Left ventricle myocardium inferior (tissue), 1 donor: ENCODE measurements around the gene HAUS7. TPM values are rescaled to one million over a fixed set of nuclear protein-coding genes. Genes with fewer than 3 reads are reported as not detected.

Experiments
- DNase-seq: peaks from one replicate; pipeline ENCODE4 v3.0.0-alpha.2; 2020
- H3K27ac ChIP-seq: fragments of 200-600 bp; replicated peaks from 2 replicates; pipeline ENCODE4 v1.8.0; 2021
- H3K27me3 ChIP-seq: fragments of 200-600 bp; 2 replicates; pipeline ENCODE4 v1.8.0; 2021; ENCODE audit warnings: low read depth
- H3K36me3 ChIP-seq: fragments of 200-600 bp; 2 replicates; pipeline ENCODE4 v1.8.0; 2021
- H3K4me1 ChIP-seq: fragments of 200-600 bp; 2 replicates; pipeline ENCODE4 v1.8.0; 2021
- H3K4me3 ChIP-seq: fragments of 200-600 bp; 2 replicates; pipeline ENCODE4 v1.8.0; 2021; ENCODE audit warnings: mild to moderate bottlenecking, moderate library complexity
- H3K9me3 ChIP-seq: fragments of 200-600 bp; replicated peaks from 2 replicates; pipeline ENCODE4 v1.8.0; 2021
- intact Hi-C: fragments of 100-400 bp; cut with micrococcal nuclease; formaldehyde crosslinking; loops from one replicate; pipeline ENCODE4 v1.11.0; 2022
- total RNA-seq: library from RNA; stranded (reverse); fragmentation: NEBNext Ultra II Directional; extraction: Animal tissue kit (Norgen Biotek cat#: 25700); gene quantifications from one replicate; pipeline ENCODE4 v1.2.1, GENCODE V29; 2021
- TF ChIP-seq, protein P1 (sequence below): fragments of 200-600 bp; IDR thresholded peaks from 2 replicates; pipeline ENCODE4 v1.8.0; 2021; ENCODE audit warnings: antibody characterized with exemption, mild to moderate bottlenecking, borderline replicate concordance
- donor health status: DM: no; HTN: yes; CAD: no; lungs with severe emphysema.

Gene HAUS7
- total RNA-seq, 1 donor from 2014 or later, result 17.0 TPM

DNA sequence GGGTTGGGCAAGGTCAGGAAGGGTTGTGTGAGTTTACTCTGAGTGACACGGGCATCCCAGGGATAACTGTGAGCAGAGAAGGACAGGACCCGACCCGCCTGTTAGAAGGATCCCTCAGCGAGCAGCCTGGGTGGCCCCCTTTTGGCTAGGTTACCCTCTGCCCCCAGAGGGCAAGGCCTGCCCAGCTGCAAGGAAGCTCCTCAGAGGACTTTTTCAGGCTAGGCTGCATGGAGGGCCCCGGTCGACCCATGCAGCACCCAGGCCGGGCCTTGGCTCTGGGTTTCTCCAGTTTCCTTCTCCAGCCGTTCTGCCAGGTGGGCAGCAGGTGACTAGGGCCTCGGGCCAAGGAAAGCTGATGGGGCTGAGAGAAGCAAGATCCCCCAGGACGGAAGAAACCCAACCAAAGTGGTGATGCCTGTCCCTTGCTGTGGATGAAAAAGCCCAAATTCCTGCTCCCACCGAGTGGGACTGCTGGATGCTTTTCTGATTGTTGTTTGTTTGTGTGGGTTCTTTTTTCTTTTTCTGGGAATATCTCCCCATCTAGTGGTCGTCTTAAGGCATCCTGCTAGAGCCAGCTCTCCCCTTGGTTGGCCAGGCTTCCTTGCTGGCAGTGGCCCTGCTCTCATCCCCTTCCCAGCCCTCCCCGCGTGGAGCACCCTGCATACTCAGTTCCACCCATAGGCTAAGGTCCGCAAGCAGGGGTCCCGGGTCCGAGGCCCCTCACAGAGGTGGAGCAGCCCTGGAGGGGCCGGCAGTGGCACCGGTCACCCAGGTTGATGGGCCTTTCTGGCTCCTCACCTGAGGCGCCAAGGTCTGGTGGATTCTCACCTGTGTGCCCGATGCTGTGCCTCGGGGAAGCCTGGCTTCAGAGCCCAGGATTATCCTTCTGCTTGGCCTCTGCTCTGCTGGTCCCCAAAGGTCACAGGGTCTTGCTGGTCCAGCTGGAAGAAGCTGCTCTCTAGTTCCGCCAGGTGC is 57.3 kb downstream of the HAUS7 start:
- Histone ChIP-seq H3K4me3 (peak overlapping the region; percentile 68), H3K9me3 (no peaks in the 10 kb centered on the region)
- intact Hi-C loops, result no loop called here

DNA sequence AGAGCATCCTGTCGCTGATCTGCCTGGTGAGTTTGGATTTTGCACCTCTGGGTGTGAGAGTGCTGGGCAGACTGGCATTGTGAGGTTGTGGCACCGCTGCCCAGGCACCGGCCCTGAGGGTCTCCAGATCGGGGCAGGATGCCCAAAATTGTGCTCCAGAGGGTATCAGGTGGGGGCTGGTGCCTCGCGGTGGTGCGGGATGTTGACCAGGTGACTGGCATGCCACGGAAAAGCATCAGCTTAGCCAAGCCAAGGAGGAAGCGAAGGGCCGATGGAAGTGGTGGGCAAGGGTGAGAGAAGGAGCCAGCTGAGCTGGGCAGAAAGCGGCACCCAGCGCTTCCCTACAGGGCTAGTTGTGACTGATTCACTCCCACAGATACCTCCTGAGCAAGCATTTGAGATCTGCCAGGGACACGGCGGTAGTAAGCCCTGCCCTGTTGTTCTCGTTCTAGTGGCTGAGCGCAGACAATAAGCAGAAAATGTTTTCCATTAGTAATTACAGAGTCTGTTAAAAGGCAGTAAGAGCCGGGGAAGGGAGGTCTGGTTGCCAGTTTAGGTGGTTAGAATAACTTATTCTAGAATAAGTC is 58.3 kb downstream of the HAUS7 start:
- DNase-seq, result no peak
- intact Hi-C loops, result no loop called here
- H3K4me1 ChIP-seq, result peaks cover 5% of the 10 kb centered on the region

More for the DNA sequence above, 57.3 kb downstream of the HAUS7 start:
- Histone ChIP-seq H3K27me3 (peaks cover 8% of the 10 kb centered on the region), H3K27ac (no peak overlapping the region), H3K36me3 (no peaks in the 10 kb centered on the region), H3K4me1 (peaks cover 5% of the 10 kb centered on the region)
- no peak for DNase-seq
- TF ChIP-seq, protein P1, sequence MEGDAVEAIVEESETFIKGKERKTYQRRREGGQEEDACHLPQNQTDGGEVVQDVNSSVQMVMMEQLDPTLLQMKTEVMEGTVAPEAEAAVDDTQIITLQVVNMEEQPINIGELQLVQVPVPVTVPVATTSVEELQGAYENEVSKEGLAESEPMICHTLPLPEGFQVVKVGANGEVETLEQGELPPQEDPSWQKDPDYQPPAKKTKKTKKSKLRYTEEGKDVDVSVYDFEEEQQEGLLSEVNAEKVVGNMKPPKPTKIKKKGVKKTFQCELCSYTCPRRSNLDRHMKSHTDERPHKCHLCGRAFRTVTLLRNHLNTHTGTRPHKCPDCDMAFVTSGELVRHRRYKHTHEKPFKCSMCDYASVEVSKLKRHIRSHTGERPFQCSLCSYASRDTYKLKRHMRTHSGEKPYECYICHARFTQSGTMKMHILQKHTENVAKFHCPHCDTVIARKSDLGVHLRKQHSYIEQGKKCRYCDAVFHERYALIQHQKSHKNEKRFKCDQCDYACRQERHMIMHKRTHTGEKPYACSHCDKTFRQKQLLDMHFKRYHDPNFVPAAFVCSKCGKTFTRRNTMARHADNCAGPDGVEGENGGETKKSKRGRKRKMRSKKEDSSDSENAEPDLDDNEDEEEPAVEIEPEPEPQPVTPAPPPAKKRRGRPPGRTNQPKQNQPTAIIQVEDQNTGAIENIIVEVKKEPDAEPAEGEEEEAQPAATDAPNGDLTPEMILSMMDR, result no peak

DNA sequence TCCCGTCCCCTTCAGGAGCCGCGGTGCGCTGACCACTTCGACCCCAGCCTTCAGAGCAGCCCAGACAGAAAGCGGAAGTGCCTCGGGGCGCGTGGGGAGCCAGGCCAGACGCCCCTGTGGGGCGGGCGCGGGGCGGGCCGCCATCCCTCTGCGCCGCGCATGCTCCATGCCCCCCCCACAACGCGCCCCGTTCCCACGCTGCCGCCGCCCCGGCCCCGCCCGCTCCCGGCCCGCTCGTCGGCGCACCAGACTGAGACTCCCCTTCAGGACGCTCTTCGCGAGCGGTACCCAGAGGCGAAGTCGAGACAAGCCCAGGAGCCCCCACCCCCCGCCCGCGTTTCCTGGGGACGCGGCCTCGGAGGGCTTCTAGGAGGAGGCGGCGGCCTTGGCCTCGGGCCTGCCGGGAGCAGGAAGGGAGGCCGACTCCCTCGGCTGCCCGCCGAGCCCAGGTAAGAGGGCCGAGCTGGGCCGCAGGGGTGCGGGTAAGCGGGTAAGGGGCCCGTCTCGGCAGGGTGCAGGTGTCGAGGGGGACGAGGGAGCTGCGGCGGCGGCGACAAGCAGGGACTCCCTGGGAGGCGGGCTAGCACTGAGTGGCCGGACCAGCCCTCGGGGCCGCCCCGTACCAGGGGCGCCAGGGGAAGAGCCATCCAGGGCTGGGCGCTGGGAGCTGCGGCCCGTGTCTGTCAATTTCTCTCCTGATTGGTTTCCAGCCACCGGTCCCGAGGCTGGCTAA is 59.0 kb downstream of the HAUS7 start, which contains the start of gene ZFP92:
Gene ZFP92 (plus strand): TSS at position 218 of the 733 bp plus-strand sequence. CDS start 6,851 bp downstream, outside the sequence.
- Histone ChIP-seq H3K36me3 (no peaks in the 10 kb centered on the region), H3K27ac (peak within 1 kb of the TSS; percentile 44), H3K9me3 (no peaks in the 10 kb centered on the region), H3K4me1 (peaks cover 5% of the 10 kb centered on the region), H3K27me3 (peaks cover 8% of the 10 kb centered on the region), H3K4me3 (peak within 1 kb of the TSS; percentile 68)
- intact Hi-C loops, result no loop called here
- TF ChIP-seq, protein P1, result no peak
- peak; percentile 38 for DNase-seq

More for the DNA sequence above, 58.3 kb downstream of the HAUS7 start:
- peaks cover 8% of the 10 kb centered on the region for H3K27me3 ChIP-seq
- TF ChIP-seq, protein P1, result no peak
- peak overlapping the region; percentile 68 for H3K4me3 ChIP-seq
- H3K36me3 ChIP-seq, result no peaks in the 10 kb centered on the region
- peak overlapping the region; percentile 44 for H3K27ac ChIP-seq
- H3K9me3 ChIP-seq, result no peaks in the 10 kb centered on the region

DNA sequence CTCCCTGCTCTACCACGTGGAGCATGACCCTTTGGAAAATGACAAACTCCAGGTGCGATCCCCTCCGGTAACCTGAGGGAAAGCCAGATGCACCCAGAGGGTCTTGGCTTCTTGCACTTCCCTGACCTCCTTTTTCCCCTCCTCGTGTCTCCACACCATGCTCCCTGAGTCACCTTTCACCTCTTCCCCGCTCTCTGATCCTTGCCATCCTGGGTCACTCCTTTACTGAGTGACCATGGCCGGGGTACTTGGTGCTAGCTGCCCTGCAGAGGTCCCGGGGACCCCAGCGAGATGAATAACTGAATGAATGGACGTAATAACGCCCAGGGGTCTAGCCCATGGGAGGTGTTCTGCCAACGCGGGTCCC is 59.5 kb downstream of the HAUS7 start:
- peak overlapping the region; percentile 68 for H3K4me3 ChIP-seq
- peak overlapping the region; percentile 44 for H3K27ac ChIP-seq
- DNase-seq, result no peak
- H3K9me3 ChIP-seq, result no peaks in the 10 kb centered on the region
- intact Hi-C loops, result no loop called here
- H3K4me1 ChIP-seq, result peaks cover 5% of the 10 kb centered on the region
- no peaks in the 10 kb centered on the region for H3K36me3 ChIP-seq
- H3K27me3 ChIP-seq, result peaks cover 8% of the 10 kb centered on the region
- TF ChIP-seq, protein P1, result no peak

DNA sequence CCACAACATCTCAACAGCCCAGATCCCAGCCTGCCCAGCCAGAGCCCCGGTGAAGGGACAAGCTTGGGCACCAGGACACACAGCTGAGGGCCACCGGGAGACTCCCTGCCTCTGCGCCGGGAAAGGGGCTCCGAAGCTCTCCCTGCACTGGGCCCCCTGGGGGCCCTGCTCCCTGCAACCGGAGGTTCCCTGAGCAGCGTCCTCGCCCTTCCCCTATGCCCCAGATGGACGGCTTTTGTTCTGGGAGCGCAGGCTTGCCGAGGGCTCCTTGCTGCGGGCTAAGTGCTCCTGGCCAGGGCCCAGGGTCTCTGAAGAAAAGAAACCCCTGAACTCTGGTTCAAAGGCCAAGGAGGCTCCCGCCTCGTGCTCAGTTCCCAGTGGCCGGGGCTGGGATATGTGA is 60.0 kb downstream of the HAUS7 start:
- Histone ChIP-seq H3K27me3 (peaks cover 8% of the 10 kb centered on the region), H3K36me3 (no peaks in the 10 kb centered on the region), H3K4me3 (no peak overlapping the region), H3K27ac (no peak overlapping the region), H3K4me1 (peaks cover 5% of the 10 kb centered on the region), H3K9me3 (no peaks in the 10 kb centered on the region)
- no peak for DNase-seq
- intact Hi-C loops, result no loop called here
- TF ChIP-seq, protein P1, result no peak
